Muscle layer of colon (tissue), 2 donors: ENCODE results near the gene FMR1NB.

Experiments used
- H3K27ac ChIP-seq: one replicate; pipeline ENCODE4 v1.7.0; 2013; ENCODE audit warnings: low read depth, mild to moderate bottlenecking, low read length, moderate library complexity
- H3K27me3 ChIP-seq, 2 donors: one replicate each; pipeline ENCODE4 v1.7.0; 2013; ENCODE audit warnings: low read length in 2 of 2, mild to moderate bottlenecking in 2 of 2; ENCODE audit not compliant: insufficient read depth in 2 of 2, control insufficient read depth in 1 of 2
- H3K36me3 ChIP-seq: one replicate; pipeline ENCODE4 v1.7.0; 2013; ENCODE audit warnings: mild to moderate bottlenecking, low read length; ENCODE audit not compliant: insufficient read depth
- H3K4me1 ChIP-seq: one replicate; pipeline ENCODE4 v1.7.0; 2013; ENCODE audit warnings: mild to moderate bottlenecking, low read length; ENCODE audit not compliant: insufficient read depth
- H3K4me3 ChIP-seq, 2 donors: one replicate each; pipeline ENCODE4 v1.7.0; 2013; ENCODE audit warnings: low read length in 2 of 2, low read depth in 1 of 2, mild to moderate bottlenecking in 1 of 2, moderate library complexity in 1 of 2
- H3K9ac ChIP-seq: one replicate; pipeline ENCODE4 v1.7.0; 2013; ENCODE audit warnings: low read length
- H3K9me3 ChIP-seq: one replicate; pipeline ENCODE4 v1.7.0; 2013; ENCODE audit warnings: mild to moderate bottlenecking, low read length
- donor health status: abdominal sarcoma.
- donor health status: Adenocarcinoma of cecum.

The FMR1NB gene

GRCh38 chrX:148070504-148070877 is 89.4 kb downstream of the FMR1NB start:
- no peak overlapping the region for H3K27ac ChIP-seq
- H3K4me1 ChIP-seq, result no peaks in the 10 kb centered on the region

More at GRCh38 chrX:148070504-148070877, 89.4 kb downstream of the FMR1NB start:
- Histone ChIP-seq H3K36me3 (no peaks in the 10 kb centered on the region), H3K9ac (no peak overlapping the region), H3K4me3 (no peak overlapping the region), H3K27me3 (no peaks in the 10 kb centered on the region), H3K9me3 (no peaks in the 10 kb centered on the region)
